Nephron progenitor cell (in vitro differentiated cells): Measurements from ENCODE around the gene ROR2.

Experiments
- DNase-seq: peaks from one replicate; pipeline ENCODE4 v3.0.0; 2021
- H3K27ac Mint-ChIP-seq: 2 replicates; pipeline ENCODE4 v1.8.0; 2021; ENCODE audit warnings: mild to moderate bottlenecking, moderate library complexity, mixed read lengths
- H3K27me3 Mint-ChIP-seq: 2 replicates; pipeline ENCODE4 v1.8.0; 2021; ENCODE audit warnings: mild to moderate bottlenecking, low read depth, mixed read lengths; ENCODE audit not compliant: poor library complexity
- H3K36me3 Mint-ChIP-seq: 2 replicates; pipeline ENCODE4 v1.8.0; 2021; ENCODE audit warnings: low read depth, mixed read lengths
- H3K4me1 Mint-ChIP-seq: 2 replicates; pipeline ENCODE4 v1.8.0; 2021; ENCODE audit warnings: mixed read lengths
- H3K4me3 Mint-ChIP-seq: 2 replicates; pipeline ENCODE4 v1.8.0; 2021; ENCODE audit warnings: mild to moderate bottlenecking, moderate library complexity, mixed read lengths
- H3K9me3 Mint-ChIP-seq: 2 replicates; pipeline ENCODE4 v1.8.0; 2021; ENCODE audit warnings: mild to moderate bottlenecking, moderate library complexity, mixed read lengths
- TF ChIP-seq, protein P1 (sequence below): fragments of 200-600 bp; sonication (generic); IDR thresholded peaks from 2 replicates; pipeline ENCODE4 v1.5.0; 2021; ENCODE audit warnings: antibody characterized with exemption

The ROR2 gene

DNA sequence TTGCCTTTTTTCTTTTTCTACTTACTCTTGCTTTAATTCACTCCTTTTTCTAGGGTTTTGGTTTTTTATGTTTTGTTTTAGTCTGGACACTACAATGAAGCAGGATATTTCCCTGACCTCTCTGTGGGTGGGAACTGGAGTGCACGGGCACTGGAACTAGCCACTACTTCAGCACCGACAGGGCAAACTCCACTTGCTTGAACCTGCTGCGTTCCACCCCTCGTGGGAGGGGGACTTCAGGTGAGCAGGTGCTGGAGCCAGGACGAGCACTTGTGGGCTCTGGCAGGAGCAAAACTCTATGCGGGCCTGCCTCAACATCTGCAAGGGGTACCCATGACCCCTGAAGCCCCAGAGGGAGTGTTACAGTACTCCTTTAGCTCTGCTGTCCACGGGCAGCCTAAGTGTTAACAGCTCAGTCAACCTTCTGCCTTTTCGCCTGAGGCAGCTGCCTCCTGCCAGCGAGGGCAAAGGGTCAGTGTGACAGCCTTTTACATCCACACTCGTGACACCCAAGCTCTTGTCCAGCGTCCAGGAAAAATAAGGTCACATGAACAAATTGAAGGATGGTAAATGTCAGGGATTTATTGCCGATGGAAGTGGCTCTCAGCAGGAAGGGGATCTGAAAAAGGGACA is 382.3 kb downstream of the ROR2 start:
- Mint-ChIP-seq H3K4me3 (no peak overlapping the region), H3K4me1 (peaks cover 12% of the 10 kb centered on the region), H3K36me3 (no peaks in the 10 kb centered on the region), H3K27me3 (peaks cover 25% of the 10 kb centered on the region), H3K9me3 (peaks cover 32% of the 10 kb centered on the region), H3K27ac (peak overlapping the region; percentile 34)
- TF ChIP-seq, protein P1, sequence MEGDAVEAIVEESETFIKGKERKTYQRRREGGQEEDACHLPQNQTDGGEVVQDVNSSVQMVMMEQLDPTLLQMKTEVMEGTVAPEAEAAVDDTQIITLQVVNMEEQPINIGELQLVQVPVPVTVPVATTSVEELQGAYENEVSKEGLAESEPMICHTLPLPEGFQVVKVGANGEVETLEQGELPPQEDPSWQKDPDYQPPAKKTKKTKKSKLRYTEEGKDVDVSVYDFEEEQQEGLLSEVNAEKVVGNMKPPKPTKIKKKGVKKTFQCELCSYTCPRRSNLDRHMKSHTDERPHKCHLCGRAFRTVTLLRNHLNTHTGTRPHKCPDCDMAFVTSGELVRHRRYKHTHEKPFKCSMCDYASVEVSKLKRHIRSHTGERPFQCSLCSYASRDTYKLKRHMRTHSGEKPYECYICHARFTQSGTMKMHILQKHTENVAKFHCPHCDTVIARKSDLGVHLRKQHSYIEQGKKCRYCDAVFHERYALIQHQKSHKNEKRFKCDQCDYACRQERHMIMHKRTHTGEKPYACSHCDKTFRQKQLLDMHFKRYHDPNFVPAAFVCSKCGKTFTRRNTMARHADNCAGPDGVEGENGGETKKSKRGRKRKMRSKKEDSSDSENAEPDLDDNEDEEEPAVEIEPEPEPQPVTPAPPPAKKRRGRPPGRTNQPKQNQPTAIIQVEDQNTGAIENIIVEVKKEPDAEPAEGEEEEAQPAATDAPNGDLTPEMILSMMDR: no peak
- no peak for DNase-seq

DNA sequence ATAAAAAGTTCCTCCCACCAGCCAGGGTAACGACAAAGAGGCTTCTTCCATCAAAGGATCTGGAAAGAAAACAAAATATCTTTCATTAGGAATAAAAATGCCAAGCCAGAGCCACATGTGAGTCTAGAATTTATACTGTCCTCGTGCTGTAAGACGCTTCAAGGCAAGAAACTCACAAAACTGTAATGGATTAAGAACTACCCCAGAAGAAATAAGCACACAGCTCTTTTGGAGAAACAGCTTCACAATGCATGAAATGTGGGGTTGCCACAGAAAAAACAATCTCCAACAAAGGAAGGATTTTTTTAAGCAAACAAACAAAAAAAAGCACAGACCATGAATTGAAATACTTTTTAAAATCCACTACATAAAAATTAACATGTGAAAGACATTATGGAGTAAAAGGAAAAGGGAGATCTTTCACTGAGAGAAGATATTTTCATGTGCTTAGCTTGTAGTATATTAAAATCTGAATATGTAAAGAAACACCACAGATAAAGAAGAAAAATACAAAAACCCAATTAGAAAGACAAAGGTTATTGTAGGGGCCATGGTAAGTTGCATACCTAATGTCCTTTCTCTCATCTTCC is 385.9 kb downstream of the ROR2 start:
- Mint-ChIP-seq H3K4me1 (peaks cover 5% of the 10 kb centered on the region), H3K36me3 (no peaks in the 10 kb centered on the region), H3K4me3 (no peak overlapping the region), H3K27ac (peak overlapping the region; percentile 4), H3K27me3 (peaks cover 21% of the 10 kb centered on the region), H3K9me3 (peaks cover 16% of the 10 kb centered on the region)
- TF ChIP-seq, protein P1: no peak
- DNase-seq: no peak

DNA sequence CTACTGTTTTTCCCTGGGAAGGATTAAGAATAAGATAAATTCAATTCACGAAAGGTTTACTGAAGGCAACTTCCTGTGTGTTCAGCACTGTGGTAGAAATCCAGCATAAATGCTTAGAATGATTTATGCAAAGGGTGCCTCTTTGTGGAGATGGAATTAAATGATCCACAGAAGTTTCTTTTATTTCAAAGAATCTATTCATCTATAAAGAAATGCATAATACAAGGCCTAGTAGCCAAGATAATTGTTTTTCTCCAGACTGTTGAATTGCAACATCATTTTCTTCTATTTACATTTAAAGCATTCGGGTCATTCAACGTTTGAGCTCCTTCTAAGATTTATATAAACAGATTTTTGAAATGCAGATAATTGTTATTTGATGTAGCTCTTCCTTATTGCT is 387.6 kb downstream of the ROR2 start:
- peaks cover 16% of the 10 kb centered on the region for H3K27me3 Mint-ChIP-seq
- H3K4me1 Mint-ChIP-seq: peaks cover 5% of the 10 kb centered on the region
- no peak overlapping the region for H3K27ac Mint-ChIP-seq
- TF ChIP-seq, protein P1: no peak
- no peaks in the 10 kb centered on the region for H3K36me3 Mint-ChIP-seq
- peaks cover 2% of the 10 kb centered on the region for H3K9me3 Mint-ChIP-seq
- H3K4me3 Mint-ChIP-seq: no peak overlapping the region
- DNase-seq: no peak

DNA sequence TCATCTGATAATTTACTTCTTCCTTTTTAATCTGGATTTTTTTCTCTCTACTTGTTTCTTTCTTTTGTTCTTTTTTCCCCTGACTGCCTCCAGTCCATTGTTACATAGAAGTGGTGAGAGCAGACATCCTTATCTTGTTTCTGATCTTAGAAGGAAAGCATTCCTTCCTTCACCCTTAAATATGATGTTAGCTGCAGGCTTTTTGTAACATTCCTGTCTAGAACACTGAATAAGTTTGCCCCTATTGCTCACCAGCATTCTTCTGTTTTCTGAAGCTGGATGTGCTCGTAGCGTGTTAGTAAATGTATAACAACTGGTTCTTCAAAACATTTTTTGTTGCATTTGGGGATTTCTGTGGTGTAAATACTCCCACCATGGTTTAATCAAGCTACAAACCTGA is 389.7 kb downstream of the ROR2 start:
- DNase-seq: no peak
- H3K4me3 Mint-ChIP-seq: no peak overlapping the region
- H3K9me3 Mint-ChIP-seq: no peaks in the 10 kb centered on the region
- no peak overlapping the region for H3K27ac Mint-ChIP-seq
- H3K4me1 Mint-ChIP-seq: peaks cover 5% of the 10 kb centered on the region
- TF ChIP-seq, protein P1: no peak
- H3K36me3 Mint-ChIP-seq: no peaks in the 10 kb centered on the region
- peaks cover 14% of the 10 kb centered on the region for H3K27me3 Mint-ChIP-seq

DNA sequence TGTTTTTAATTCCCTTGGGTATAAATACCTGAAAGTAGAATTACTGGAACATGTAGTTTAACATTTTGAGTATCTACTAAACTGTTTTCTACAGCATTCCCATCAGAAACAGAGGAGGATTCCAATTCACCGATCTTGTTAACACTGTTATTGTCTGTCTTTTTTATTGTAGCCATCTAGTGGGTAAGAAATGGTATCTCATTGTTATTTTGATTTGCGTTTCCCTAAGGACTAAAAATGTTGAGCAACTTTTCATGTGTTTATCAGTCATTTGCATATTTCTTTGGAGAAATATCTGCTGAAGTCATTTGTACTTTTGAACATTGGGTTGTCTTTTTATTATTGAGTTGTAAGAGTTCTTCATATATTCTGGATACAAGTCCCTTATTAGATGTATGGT is 391.1 kb downstream of the ROR2 start:
- peaks cover 17% of the 10 kb centered on the region for H3K27me3 Mint-ChIP-seq
- H3K4me1 Mint-ChIP-seq: peaks cover 4% of the 10 kb centered on the region
- no peak for DNase-seq

More for the DNA sequence above, 391.1 kb downstream of the ROR2 start:
- Mint-ChIP-seq H3K4me3 (no peak overlapping the region), H3K9me3 (no peaks in the 10 kb centered on the region), H3K36me3 (no peaks in the 10 kb centered on the region), H3K27ac (no peak overlapping the region)
- TF ChIP-seq, protein P1: no peak
